Endothelial cell of umbilical vein (primary cell): ENCODE data around the gene LRRC42. TPM values are rescaled to one million over a fixed set of nuclear protein-coding genes. Genes with fewer than 3 reads are reported as not detected.

ENCODE experiments used
- BruUV-seq: library from RNA; stranded (reverse); fragments of 400-500 nt; replicated peaks from 2 replicates; lab custom pipeline; 2021; lab: Mats Ljungman, UMichigan
- CTCF ChIA-PET: fragments of 300-600, 350-600 bp; sonication (Branson Sonifier 250); formaldehyde crosslinking; loops from one replicate; lab custom pipeline; 2021; ENCODE audit warnings: antibody characterized with exemption, inconsistent platforms; lab: Charles Lee
- POLR2A ChIA-PET: fragments of 300-600, 350-600 bp; sonication (Branson Sonifier 250); formaldehyde crosslinking; loops from one replicate; lab custom pipeline; 2021; ENCODE audit warnings: antibody characterized with exemption, inconsistent platforms; lab: Charles Lee
- DNase-seq: peaks from one replicate; pipeline ENCODE4 v3.0.0-alpha.2; 2011; ENCODE audit warnings: low read depth, low spot score
- FAIRE-seq: peaks from 2 replicates; lab custom pipeline; 2011; peaks lifted over from hg19 to GRCh38; lab: Jason Lieb, UNC
- H2AFZ ChIP-seq: 2 replicates; pipeline ENCODE4 v1.6.0; 2012; ENCODE audit warnings: low read depth, low read length, control low read depth, inconsistent platforms
- H3K27ac ChIP-seq: 2 replicates; pipeline ENCODE4 v1.5.1; 2011; ENCODE audit warnings: low read depth, mild to moderate bottlenecking, control low read depth, low read length, moderate library complexity; ENCODE audit not compliant: insufficient read depth
- H3K27me3 ChIP-seq, 2 experiments: 2 replicates each; pipeline versions ENCODE4 v1.6.0 to v1.6.1; 2011; ENCODE audit warnings: low read length in 2 of 2, mixed read lengths in 1 of 2; ENCODE audit not compliant: control insufficient read depth in 2 of 2, insufficient read depth in 2 of 2
- H3K36me3 ChIP-seq, 2 experiments: 2 replicates in 1 of 2; 3 replicates in 1 of 2; pipeline ENCODE4 v1.5.1; 2011; ENCODE audit warnings: low read length in 2 of 2, mild to moderate bottlenecking in 1 of 2, moderate library complexity in 1 of 2; ENCODE audit not compliant: control insufficient read depth in 2 of 2, insufficient read depth in 2 of 2; ENCODE audit errors: extremely low read depth in 1 of 2
- H3K4me1 ChIP-seq: 3 replicates; pipeline ENCODE4 v1.5.1; 2011; ENCODE audit warnings: mild to moderate bottlenecking, low read length; ENCODE audit not compliant: control insufficient read depth, insufficient read depth; ENCODE audit errors: extremely low read depth
- H3K4me2 ChIP-seq: 2 replicates; pipeline ENCODE4 v1.6.1; 2011; ENCODE audit warnings: low read length, control low read depth, mixed read lengths; ENCODE audit not compliant: insufficient read depth
- H3K4me3 ChIP-seq, 3 experiments: fragments of 200-600 bp in 1 of 3; sonication (generic), shearing (Covaris generic) in 1 of 3; replicated peaks in 1 of 3; 2 replicates each; pipeline ENCODE4 v1.5.1; 2011 to 2016; ENCODE audit warnings: control low read depth in 3 of 3, low read length in 3 of 3, mild to moderate bottlenecking in 2 of 3, inconsistent platforms in 1 of 3, low read depth in 1 of 3, moderate library complexity in 1 of 3; ENCODE audit not compliant: insufficient read depth in 1 of 3
- H3K79me2 ChIP-seq: 2 replicates; pipeline ENCODE4 v1.6.0; 2012; ENCODE audit warnings: low read length, inconsistent platforms; ENCODE audit not compliant: control insufficient read depth, insufficient read depth
- H3K9ac ChIP-seq: replicated peaks from 2 replicates; pipeline ENCODE3; 2011; ENCODE audit warnings: low read length, control low read depth; ENCODE audit not compliant: insufficient read depth; ENCODE audit errors: extremely low read depth
- H3K9me1 ChIP-seq: replicated peaks from 3 replicates; pipeline ENCODE4 v1.6.0; 2011; ENCODE audit warnings: mild to moderate bottlenecking, low read length; ENCODE audit not compliant: control insufficient read depth, insufficient read depth; ENCODE audit errors: extremely low read depth
- H3K9me3 ChIP-seq: replicated peaks from 2 replicates; pipeline ENCODE4 v1.5.1; 2012; ENCODE audit warnings: low read length, inconsistent platforms; ENCODE audit not compliant: control insufficient read depth, insufficient read depth
- H4K20me1 ChIP-seq: replicated peaks from 2 replicates; pipeline ENCODE3; 2011; ENCODE audit warnings: mild to moderate bottlenecking, low read length; ENCODE audit not compliant: control insufficient read depth, insufficient read depth; ENCODE audit errors: extremely low read depth
- EZH2 ChIP-seq: IDR thresholded peaks from 2 replicates; pipeline ENCODE4 v1.6.1; 2012; ENCODE audit warnings: borderline replicate concordance, low read depth, mild to moderate bottlenecking, moderate library complexity, low read length, inconsistent platforms; ENCODE audit not compliant: severe bottlenecking
- GATA2 ChIP-seq: IDR thresholded peaks from 2 replicates; pipeline ENCODE4 v1.7.0; 2011; ENCODE audit warnings: low read depth, mild to moderate bottlenecking, moderate library complexity, mixed read lengths, low read length; ENCODE audit not compliant: insufficient read length, insufficient read depth
- JUN ChIP-seq: IDR thresholded peaks from 2 replicates; pipeline ENCODE4 v1.6.1; 2011; ENCODE audit warnings: borderline replicate concordance, low read depth; ENCODE audit not compliant: insufficient read length, insufficient read depth
- POLR2A ChIP-seq: IDR thresholded peaks from 2 replicates; pipeline ENCODE4 v1.6.1; 2012; ENCODE audit warnings: low read depth, mild to moderate bottlenecking, control low read depth, low read length
- POLR2AphosphoS5 ChIP-seq: IDR thresholded peaks from 2 replicates; pipeline ENCODE4 v1.6.1; 2012; ENCODE audit warnings: low read depth, mild to moderate bottlenecking, control low read depth, low read length, moderate library complexity; ENCODE audit not compliant: insufficient read depth
- dilution Hi-C: fragments of 300-500 bp; cut with MboI; formaldehyde crosslinking; loops from one replicate; pipeline ENCODE4 v1.15.0; 2019; ENCODE audit warnings: low sequenced_read_pairs; ENCODE audit not compliant: extremely low pct_ligation_motif_present
- intact Hi-C: fragments of 100-400 bp; cut with micrococcal nuclease; formaldehyde crosslinking; loops from one replicate; pipeline ENCODE4 v1.10.0; 2022
- polyA plus RNA-seq, 4 experiments: library from polyadenylated mRNA; depleted of rRNA in 3 of 4; stranded (reverse) in 3 of 4; unstranded in 1 of 4; fragments of >200 nt; gene quantifications; 2 replicates each; pipeline versions ENCODE4 v1.2.1 to v1.2.3, GENCODE V29; 2011 to 2012; ENCODE audit warnings: missing spikeins in 1 of 4
- total RNA-seq: library from RNA; stranded (reverse); gene quantifications from 2 replicates; pipeline ENCODE4 v1.2.3, GENCODE V29; 2021
- TF ChIP-seq, protein P1 (sequence below): IDR thresholded peaks from 2 replicates; pipeline ENCODE4 v1.6.1; 2011; ENCODE audit not compliant: insufficient read depth, insufficient read length
- TF ChIP-seq, protein P2 (sequence below), 2 donors: IDR thresholded peaks; 1 replicate in 1 of 2; 2 replicates in 1 of 2; pipeline ENCODE4 v1.5.1; 2011; ENCODE audit warnings: low read length in 2 of 2, mild to moderate bottlenecking in 2 of 2, moderate library complexity in 2 of 2, control low read depth in 1 of 2, inconsistent platforms in 1 of 2, low read depth in 1 of 2; ENCODE audit not compliant: insufficient read depth in 1 of 2; ENCODE audit errors: extremely low read depth in 1 of 2

LRRC42 gene
- total and polyA plus RNA-seq, 2 donors (not counting 3 experiments of a cell fraction or from before 2014, with no cell fraction given), result 25.3 to 26.1 TPM

DNA sequence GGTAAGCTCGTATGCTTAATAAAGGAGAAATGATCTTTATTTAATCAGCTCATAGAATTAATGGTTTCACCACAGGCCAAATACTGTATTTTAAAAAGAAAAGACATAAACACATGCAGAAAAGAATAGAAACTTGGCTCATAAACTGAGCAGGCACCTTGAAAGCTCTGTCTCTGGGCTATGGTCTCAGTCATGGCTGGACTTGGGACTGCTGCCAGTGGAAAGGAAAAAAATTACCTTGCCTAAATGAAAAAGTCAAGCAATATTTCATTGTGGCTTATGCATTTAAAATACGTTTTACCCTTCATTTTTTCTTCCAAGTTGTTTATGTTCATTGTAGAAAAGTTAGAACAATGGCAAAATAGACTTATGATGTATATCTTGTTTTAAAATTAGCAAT, 8.0 kb downstream of the LRRC42 start:
- TF ChIP-seq EZH2 (no peak), POLR2AphosphoS5 (no peak), GATA2 (no peak), POLR2A (no peak), JUN (no peak)
- TF ChIP-seq, protein P1, sequence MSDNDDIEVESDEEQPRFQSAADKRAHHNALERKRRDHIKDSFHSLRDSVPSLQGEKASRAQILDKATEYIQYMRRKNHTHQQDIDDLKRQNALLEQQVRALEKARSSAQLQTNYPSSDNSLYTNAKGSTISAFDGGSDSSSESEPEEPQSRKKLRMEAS, result no peak
- TF ChIP-seq, protein P2, sequence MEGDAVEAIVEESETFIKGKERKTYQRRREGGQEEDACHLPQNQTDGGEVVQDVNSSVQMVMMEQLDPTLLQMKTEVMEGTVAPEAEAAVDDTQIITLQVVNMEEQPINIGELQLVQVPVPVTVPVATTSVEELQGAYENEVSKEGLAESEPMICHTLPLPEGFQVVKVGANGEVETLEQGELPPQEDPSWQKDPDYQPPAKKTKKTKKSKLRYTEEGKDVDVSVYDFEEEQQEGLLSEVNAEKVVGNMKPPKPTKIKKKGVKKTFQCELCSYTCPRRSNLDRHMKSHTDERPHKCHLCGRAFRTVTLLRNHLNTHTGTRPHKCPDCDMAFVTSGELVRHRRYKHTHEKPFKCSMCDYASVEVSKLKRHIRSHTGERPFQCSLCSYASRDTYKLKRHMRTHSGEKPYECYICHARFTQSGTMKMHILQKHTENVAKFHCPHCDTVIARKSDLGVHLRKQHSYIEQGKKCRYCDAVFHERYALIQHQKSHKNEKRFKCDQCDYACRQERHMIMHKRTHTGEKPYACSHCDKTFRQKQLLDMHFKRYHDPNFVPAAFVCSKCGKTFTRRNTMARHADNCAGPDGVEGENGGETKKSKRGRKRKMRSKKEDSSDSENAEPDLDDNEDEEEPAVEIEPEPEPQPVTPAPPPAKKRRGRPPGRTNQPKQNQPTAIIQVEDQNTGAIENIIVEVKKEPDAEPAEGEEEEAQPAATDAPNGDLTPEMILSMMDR (IDR thresholded peaks at IDR 0.05; ENCODE audit: extremely low read depth in 1 of 2, insufficient read depth in 1 of 2, low read depth in 1 of 2, low read length in 2 of 2), result no peak
- no peaks in the 10 kb centered on the region for H4K20me1 ChIP-seq
- H2AFZ ChIP-seq, result no peak overlapping the region
- H3K4me3 ChIP-seq, result no peak overlapping the region
- H3K9me3 ChIP-seq, result no peaks in the 10 kb centered on the region
- no peak overlapping the region for H3K27ac ChIP-seq
- dilution Hi-C loops, result no loop called here
- no peak overlapping the region for H3K4me2 ChIP-seq
- peaks cover 10 to 13% of the 10 kb centered on the region in 2 experiments for H3K36me3 ChIP-seq
- peaks cover 7% of the 10 kb centered on the region for H3K4me1 ChIP-seq
- ChIA-PET POLR2A (no interaction called here), CTCF (interaction anchor here (1.3 to 7.6 kb wide), 3 partner anchors 9 to 93 kb away, joined by 9 to 81 read pairs (median 10); partner anchors contain the start of gene IFT25)
- intact Hi-C loops, result no loop called here
- no peaks in the 10 kb centered on the region for H3K9me1 ChIP-seq
- FAIRE-seq (no peak), DNase-seq (no peak)
- H3K9ac ChIP-seq, result no peak overlapping the region
- H3K27me3 ChIP-seq, result no peaks in the 10 kb centered on the region
- peaks cover 12% of the 10 kb centered on the region for H3K79me2 ChIP-seq
- no TSS peak for BruUV-seq
